Measurements from ENCODE around the gene CCSER2.
A peak's percentile ranks its signal among the peaks of the same experiment; 100 is the strongest.
"Not testable (repeated sequence)": the region's sequence is repeated elsewhere in the genome, so short reads cannot be mapped to it uniquely, and the experiment has no call there.

The CCSER2 gene

DNA sequence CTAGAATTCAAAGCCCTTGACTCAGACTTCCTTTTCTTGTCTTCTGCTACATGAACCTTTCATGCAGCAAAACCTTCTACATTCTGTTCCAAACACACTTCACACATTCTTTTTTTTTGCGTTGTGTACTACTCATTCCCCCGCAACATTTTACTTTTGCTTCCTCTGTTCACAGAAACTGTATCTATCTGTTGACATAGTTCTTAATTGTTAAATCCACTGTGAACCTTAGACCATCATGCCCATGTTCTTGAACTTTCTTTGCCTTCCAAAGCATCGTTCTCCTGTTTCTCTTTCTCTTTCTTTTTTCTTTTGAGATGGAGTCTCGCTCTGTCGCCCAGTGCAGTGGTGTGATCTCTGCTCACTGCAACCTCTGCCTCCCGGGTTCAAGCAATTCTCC, 14.2 kb downstream of the CCSER2 start:
- no peak for DNase-seq

GRCh38 chr10:84343831-84344230, 15.4 kb downstream of the CCSER2 start:
- DNase-seq: no peak

GRCh38 chr10:84344526-84344925, 16.1 kb downstream of the CCSER2 start:
- no peak for DNase-seq

DNA sequence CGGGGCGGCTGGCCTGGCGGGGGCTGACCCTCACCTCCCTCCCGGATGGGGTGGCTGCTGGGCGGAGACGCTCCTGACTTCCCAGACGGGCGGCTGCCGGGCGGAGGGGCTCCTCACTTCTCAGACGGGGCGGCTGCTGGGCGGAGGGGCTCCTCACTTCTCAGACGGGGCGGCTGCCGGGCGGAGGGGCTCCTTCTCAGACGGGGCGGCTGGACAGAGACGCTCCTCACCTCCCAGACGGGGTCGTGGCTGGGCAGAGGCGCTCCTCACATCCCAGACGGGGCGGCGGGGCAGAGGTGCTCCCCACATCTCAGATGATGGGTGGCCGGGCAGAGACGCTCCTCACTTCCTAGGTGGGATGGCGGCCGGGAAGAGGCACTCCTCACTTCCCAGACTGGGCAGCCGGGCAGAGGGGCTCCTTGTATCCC, 19.2 kb downstream of the CCSER2 start:
- DNase-seq: not testable (repeated sequence)

GRCh38 chr10:84348447-84348846, 20.1 kb downstream of the CCSER2 start:
- DNase-seq: no peak

DNA sequence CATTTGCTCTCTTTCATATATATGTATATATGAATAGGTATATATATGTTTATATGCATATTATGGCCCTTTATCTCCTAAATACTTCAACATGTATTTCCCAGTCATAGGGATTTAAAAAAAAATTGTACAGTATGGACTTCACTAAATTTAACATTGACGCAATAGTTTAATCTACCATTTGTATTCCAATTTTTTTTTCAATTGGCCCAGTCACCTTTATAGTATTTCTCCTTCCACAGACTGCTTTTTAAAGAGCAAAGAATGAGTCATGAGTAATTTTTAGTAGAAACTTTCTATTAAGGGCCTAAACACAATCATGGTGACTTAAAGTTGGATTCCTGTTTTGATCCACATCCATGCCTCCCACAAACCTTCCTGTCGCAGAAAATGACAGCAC, 20.5 kb downstream of the CCSER2 start:
- DNase-seq: no peak

DNA sequence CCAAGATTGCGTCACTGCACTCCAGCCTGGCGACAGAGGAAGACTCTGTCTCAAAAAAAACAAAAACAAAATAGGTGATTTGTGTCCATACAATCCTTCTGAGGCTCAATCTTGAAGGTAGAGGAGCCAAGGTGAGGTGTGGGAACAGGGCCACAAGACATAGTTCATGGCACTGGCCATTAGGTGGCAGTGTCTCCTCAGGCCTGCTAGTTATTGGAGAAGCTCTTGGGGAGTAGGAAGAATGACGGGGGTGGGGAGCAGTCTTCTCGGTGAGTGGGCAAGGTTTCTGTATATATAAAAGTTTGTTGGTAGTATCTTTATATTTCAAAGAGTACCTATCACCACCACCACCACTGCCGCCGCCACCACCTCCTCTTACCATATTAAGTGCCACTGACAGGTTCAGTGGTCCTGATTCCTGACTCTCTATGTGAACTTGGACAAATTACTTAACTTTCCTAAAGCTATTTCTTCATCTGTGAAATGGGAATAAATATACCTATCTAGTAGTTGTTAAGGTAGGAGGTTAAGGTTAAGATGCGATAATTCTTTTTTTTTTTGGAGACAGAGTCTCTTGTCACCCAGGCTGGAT, 24.0 kb downstream of the CCSER2 start:
- no peak for DNase-seq

DNA sequence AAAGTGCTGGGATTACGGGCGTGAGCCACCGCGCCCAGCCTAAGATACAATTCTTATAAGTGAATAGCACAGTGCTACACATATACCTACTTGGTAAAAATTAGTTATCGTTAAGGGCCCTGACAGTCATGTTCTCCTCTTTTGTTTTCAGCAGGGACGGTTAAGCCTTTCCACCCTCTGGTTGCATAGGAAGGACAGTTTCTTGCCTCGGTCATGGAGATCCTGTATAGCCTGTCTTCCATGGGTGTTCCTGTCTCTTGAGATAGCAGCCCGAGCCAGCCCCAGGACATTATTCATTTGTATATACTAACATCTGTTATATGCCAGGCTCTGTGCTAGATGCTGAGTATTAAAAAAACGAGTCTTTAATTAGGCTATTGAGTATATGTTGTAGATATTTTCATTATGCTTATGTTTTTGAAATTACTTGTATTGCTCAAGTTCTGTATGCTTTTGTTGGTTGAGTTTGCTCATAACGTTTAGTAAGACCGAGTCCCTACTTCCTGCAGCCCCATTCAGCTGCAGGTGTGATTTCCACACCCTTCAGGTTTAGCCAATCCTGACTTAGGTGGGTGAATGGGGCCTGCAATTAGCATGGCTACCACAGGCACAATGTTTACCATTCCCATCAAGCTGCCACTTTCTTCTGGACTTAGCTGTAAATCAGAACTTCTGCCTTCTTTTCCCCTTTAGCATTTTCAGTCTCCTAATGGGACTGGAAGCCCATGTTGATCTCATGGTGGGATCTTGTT, 24.8 kb downstream of the CCSER2 start:
- no peak for DNase-seq

GRCh38 chr10:84354623-84355022, 26.2 kb downstream of the CCSER2 start:
- no peak for DNase-seq

DNA sequence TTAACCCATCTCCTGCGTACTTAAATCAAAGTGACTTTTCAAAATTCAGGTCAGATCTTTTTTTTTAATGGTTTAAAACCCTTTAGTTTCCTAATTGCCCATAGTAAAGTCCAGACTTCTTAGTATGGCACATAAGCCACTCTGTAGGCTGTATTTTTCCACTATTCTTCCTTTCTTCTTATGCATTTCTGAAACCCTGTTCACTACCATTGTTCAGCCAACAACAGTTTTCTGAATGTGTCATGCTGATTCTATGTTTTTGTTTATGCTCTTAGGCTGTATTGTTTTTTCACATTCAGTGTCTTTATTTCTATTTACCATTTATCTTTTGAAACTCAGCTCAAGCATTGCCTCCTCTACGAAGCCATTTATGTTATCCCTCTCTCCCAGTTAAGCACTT, 26.7 kb downstream of the CCSER2 start:
- DNase-seq: no peak

DNA sequence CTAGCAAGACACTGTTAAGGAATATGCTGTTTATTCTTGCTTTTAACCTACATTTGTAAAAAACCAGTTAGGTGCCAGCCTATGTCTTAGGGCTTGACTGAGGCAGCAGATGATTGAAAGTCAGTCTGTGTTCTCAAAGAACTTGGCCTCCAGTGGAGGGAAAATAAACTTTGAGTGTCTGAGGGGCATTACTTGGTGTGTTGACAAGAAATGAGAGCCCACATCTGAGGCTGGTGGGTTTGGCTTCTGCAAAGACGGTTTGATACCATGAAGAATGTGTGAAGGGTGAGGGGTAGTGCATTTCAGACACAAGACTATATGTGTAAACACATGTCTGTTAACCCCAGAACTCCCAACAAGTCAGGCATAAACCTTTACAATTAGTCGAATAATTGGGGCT, 28.5 kb downstream of the CCSER2 start:
- DNase-seq: no peak

DNA sequence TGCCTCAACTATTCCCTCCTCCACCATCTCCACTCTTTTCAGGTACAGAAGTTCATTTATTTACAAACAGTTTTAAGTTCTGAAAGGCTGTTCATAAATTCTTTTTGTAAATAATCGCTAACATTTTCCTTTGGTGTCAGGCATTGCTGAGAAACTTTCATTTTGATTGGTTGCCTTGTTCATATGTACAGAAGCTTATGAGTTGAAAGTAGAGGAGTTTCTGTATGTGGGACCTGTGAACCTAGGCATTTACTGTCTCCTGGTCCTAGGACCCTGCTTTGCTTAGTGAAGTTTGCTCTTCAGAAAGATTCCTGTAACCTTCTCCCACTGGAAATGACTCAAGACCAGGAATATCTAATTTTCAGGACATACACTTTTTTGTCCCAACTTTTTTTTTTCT, 30.4 kb downstream of the CCSER2 start:
- no peak for DNase-seq

DNA sequence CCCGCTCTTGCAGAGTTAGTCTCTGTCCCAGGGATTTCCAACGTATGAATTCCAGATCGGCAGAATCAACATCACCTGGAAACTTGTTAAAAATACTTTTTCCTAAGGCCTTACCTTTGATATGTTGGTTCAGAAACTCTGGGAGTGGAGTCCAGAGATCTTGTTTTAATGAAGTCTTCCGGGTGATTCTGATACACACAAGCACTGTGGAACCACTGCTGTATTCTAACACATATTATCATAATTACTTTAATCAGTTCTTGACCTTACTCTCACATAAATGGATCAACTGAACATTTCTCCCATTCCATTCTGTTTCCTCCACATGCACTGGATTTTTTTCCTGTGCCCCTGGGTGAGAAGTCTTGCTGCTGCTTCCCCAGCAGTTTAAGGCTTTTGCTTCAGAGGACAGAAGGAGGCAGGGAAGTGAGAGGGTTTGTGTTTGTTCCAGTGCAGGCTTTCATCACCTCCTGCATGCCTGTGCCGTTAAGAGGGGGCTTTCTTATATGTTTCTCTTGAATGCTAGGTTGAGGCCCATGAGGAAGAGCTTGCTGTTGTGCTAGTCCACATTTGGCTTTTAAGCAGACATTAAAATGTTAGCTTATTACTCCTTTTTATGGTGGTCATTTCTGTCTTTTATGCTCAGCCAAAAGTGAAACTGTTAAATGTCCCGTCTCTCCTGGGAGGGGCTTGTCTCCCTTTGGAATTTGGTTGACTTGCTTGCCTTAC, 32.4 kb downstream of the CCSER2 start:
- DNase-seq: peak; percentile 1

DNA sequence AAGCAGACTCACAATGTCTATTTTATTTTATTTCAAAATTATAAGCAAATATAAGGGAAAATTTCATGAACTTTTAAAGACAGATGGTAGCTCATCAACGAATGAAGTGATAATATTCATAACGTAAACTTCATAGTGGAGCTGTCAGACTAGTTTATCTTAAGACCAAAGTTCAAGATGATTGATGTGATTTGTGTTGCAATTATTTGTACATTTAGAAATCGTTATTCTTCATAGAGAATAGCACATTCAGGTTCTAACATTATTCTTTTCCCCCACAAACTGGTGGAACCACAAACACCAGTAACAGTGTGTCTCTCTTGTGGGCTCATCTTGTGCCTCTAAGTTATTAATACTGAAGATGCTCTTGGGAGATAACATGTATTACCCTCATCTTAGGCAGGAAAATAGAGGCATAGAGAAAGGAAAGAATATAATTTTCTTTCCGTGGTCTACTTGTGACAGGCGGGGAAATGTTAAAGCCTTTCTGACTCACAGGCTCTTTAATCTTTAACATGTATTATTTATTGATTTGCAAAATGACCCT, 37.0 kb downstream of the CCSER2 start:
- no peak for DNase-seq

DNA sequence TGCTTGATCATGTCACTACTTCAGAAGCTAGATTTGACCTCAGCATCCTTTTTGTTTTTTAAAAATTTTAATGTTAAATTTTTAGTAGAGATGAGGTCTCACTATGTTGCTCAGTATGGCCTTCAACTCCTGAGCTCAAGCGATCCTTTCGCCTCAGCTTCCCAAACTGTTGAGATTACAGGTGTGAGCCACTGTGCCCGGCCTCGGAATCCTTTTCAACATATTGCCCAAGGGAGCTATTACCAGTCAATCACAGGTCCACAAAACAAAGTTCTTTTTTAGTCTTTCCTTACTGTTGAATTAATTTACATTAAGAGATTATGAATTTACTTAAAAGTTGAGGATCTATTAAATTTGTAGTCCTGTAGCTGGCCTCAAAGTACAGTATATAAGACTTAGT, 37.7 kb downstream of the CCSER2 start:
- DNase-seq: no peak

GRCh38 chr10:84367256-84367655, 38.9 kb downstream of the CCSER2 start:
- no peak for DNase-seq

DNA sequence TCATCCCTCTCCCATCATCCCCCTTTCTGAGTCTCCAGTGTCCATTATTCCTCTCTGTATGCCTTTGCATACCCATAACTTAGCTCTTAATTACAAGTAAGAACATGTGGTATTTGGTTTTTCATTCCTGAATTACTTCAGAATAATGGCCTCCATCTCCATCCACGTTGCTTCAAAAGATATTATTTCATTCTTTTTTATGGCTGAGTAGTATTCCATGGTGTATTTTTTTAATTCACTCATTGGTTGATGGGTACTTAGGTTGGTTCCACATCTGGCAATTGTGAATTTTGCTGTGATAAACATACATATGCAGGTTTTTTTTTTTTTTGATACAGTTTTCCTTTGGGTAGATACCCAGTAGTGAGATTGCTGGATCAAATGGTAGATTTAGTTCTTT, 40.4 kb downstream of the CCSER2 start:
- no peak for DNase-seq

GRCh38 chr10:84370283-84370682, 41.9 kb downstream of the CCSER2 start:
- no peak for DNase-seq

- DNase-seq: no peak
These were observed 43.6 kb downstream of the CCSER2 start for GRCh38 chr10:84371944-84372343.

DNA sequence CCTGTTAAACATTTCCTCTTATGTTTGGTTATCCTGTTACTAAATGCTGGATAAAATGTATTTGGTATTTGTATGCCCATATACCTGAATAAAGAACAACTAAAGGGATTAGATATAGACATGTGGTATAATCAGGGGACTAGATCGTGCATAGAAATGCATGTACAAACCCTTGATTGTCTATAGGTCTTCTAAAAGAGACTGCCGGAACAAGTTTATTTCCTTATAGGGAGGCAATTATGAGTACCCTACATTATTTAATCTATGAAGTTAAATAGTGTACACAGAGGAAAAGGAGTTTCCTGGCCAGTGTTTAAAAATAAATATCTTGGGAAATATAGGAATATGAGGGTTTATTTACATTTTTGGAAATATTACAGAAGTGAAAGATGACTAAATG, 44.6 kb downstream of the CCSER2 start:
- no peak for DNase-seq

- no peak for DNase-seq
These were observed 46.1 kb downstream of the CCSER2 start for GRCh38 chr10:84374455-84374854.

- DNase-seq: peak; percentile 8
These were observed 46.6 kb downstream of the CCSER2 start for GRCh38 chr10:84375011-84375410.

DNA sequence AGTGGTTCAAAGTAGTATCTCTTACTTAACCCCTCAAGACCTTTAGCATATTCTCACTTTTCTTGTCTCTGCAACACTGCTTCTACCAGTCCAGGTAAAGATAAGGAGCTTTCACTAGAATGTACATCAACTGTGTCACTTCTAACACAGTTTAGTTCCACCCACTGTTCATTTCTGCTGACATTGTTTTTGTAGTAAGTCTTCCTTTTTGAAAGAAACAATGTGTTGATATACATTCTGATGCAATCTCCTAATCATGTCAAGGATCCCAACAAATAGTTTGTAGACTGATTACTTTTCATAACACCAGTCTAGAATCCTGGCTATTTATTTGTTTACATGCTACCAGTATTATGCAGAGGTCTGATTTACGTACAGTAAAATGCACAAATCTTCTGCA, 47.5 kb downstream of the CCSER2 start:
- DNase-seq: no peak

All from right kidney (tissue), 1 donor.